ENCODE data around the gene NTRK3. TPM values are rescaled to one million over a fixed set of nuclear protein-coding genes. Genes with fewer than 3 reads are reported as not detected.

The NTRK3 gene
- total and polyA plus RNA-seq, 4 donors = 0.21 to 2.9 (median 0.32) TPM

DNA sequence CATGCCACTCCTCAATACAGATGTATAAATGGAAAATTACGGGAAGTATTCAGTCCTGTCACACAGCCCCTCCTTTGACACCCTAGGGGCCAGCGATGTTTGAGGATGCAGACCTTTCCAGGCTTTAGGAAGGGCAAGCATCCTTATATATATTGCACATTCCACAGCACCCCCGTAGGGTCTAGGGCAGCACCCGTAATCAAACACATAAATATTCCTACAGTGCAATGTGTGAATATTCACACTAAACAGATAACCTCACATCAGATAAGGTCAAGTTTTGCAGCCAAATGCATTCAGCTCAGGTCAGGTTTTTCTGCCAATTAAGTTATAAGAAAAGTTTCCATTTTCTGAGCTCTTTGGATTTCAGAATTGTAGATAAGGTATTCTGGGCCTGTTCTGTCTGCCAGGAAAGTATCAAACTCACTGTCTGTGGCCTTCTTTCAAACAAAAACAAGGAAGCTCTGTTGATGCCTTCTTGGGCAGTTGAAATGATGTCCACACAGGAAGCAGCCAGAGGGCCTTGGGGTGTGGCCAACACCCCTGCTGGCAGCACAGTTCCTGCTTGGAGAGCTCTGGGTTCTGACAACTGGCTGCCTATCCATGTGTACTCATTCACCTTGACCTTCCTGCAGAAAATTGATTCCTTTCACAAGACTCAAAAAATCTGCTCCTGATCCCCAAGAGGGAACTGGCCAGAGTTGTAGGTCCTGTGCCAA, 427.0 kb downstream of the NTRK3 start:
- WGBS = 61% methylated on average over 4 of the region's 4 CpGs
- Histone ChIP-seq H3K27ac (ENCODE audit: low read depth in 1 of 2, low read length in 2 of 2) (no peak overlapping the region), H3K4me1 (ENCODE audit: control insufficient read depth in 4 of 4, insufficient read depth in 4 of 4, low read length in 3 of 4) (no peaks in the 10 kb centered on the region), H3K36me3 (ENCODE audit: control insufficient read depth in 4 of 4, insufficient read depth in 3 of 4, low read depth in 1 of 4, low read length in 3 of 4) (no peaks in the 10 kb centered on the region), H3K4me3 (ENCODE audit: low read depth in 1 of 3, low read length in 3 of 3) (no peak overlapping the region), H3K27me3 (ENCODE audit: control insufficient read depth in 4 of 4, insufficient read depth in 4 of 4, low read length in 3 of 4) (no peaks in the 10 kb centered on the region), H3K9me3 (ENCODE audit: control insufficient read depth in 4 of 4, low read length in 3 of 4) (no peaks in the 10 kb centered on the region), H3K9ac (ENCODE audit: low read depth in 1 of 2, low read length in 2 of 2) (no peak overlapping the region)
- DNase-seq (ENCODE audit: low spot score) = no peak
- TF ChIP-seq, protein P1, sequence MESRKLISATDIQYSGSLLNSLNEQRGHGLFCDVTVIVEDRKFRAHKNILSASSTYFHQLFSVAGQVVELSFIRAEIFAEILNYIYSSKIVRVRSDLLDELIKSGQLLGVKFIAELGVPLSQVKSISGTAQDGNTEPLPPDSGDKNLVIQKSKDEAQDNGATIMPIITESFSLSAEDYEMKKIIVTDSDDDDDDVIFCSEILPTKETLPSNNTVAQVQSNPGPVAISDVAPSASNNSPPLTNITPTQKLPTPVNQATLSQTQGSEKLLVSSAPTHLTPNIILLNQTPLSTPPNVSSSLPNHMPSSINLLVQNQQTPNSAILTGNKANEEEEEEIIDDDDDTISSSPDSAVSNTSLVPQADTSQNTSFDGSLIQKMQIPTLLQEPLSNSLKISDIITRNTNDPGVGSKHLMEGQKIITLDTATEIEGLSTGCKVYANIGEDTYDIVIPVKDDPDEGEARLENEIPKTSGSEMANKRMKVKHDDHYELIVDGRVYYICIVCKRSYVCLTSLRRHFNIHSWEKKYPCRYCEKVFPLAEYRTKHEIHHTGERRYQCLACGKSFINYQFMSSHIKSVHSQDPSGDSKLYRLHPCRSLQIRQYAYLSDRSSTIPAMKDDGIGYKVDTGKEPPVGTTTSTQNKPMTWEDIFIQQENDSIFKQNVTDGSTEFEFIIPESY (IDR thresholded peaks at IDR 0.05) = no peak
- TF ChIP-seq HNF4G (IDR thresholded peaks at IDR 0.05) = no peak
- TF ChIP-seq SP1 (IDR thresholded peaks at IDR 0.05) = no peak
- TF ChIP-seq, protein P2, sequence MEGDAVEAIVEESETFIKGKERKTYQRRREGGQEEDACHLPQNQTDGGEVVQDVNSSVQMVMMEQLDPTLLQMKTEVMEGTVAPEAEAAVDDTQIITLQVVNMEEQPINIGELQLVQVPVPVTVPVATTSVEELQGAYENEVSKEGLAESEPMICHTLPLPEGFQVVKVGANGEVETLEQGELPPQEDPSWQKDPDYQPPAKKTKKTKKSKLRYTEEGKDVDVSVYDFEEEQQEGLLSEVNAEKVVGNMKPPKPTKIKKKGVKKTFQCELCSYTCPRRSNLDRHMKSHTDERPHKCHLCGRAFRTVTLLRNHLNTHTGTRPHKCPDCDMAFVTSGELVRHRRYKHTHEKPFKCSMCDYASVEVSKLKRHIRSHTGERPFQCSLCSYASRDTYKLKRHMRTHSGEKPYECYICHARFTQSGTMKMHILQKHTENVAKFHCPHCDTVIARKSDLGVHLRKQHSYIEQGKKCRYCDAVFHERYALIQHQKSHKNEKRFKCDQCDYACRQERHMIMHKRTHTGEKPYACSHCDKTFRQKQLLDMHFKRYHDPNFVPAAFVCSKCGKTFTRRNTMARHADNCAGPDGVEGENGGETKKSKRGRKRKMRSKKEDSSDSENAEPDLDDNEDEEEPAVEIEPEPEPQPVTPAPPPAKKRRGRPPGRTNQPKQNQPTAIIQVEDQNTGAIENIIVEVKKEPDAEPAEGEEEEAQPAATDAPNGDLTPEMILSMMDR (IDR thresholded peaks at IDR 0.05; ENCODE audit: low read depth, low read length, missing input control) = no peak
- TF ChIP-seq EGR1 (IDR thresholded peaks at IDR 0.05; ENCODE audit: low read depth in 2 of 2) = no peak
- TF ChIP-seq, protein P3, sequence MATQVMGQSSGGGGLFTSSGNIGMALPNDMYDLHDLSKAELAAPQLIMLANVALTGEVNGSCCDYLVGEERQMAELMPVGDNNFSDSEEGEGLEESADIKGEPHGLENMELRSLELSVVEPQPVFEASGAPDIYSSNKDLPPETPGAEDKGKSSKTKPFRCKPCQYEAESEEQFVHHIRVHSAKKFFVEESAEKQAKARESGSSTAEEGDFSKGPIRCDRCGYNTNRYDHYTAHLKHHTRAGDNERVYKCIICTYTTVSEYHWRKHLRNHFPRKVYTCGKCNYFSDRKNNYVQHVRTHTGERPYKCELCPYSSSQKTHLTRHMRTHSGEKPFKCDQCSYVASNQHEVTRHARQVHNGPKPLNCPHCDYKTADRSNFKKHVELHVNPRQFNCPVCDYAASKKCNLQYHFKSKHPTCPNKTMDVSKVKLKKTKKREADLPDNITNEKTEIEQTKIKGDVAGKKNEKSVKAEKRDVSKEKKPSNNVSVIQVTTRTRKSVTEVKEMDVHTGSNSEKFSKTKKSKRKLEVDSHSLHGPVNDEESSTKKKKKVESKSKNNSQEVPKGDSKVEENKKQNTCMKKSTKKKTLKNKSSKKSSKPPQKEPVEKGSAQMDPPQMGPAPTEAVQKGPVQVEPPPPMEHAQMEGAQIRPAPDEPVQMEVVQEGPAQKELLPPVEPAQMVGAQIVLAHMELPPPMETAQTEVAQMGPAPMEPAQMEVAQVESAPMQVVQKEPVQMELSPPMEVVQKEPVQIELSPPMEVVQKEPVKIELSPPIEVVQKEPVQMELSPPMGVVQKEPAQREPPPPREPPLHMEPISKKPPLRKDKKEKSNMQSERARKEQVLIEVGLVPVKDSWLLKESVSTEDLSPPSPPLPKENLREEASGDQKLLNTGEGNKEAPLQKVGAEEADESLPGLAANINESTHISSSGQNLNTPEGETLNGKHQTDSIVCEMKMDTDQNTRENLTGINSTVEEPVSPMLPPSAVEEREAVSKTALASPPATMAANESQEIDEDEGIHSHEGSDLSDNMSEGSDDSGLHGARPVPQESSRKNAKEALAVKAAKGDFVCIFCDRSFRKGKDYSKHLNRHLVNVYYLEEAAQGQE (IDR thresholded peaks at IDR 0.05) = no peak
- TF ChIP-seq HNF4A (conservative IDR thresholded peaks at IDR 0.05) = no peak
- TF ChIP-seq, protein P4, sequence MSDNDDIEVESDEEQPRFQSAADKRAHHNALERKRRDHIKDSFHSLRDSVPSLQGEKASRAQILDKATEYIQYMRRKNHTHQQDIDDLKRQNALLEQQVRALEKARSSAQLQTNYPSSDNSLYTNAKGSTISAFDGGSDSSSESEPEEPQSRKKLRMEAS (IDR thresholded peaks at IDR 0.05) = no peak
- no peak for TF ChIP-seq TAF1 (conservative IDR thresholded peaks at IDR 0.05)
- TF ChIP-seq RAD21 (IDR thresholded peaks at IDR 0.05) = no peak
- no peak for TF ChIP-seq RXRA (IDR thresholded peaks at IDR 0.05)
- no peak for TF ChIP-seq FOXA2 (IDR thresholded peaks at IDR 0.05)

DNA sequence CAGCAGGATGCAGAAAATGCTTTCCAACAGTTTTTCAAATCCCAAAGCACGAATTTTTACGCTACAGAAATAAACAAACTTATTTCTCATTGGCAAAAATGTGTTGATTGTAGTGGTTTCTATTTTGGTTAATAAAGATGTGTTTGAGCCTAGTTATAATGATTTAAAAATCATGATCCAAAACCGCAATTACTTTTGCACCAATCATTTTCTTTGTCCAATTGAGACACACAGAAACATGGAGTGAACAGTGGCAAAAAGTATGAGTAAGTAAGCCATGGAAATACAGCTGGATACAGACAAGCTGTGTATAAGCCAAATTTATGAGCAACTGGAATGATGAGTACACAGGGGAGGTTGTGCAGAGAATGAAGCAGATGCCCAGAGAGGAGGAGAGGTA, 427.9 kb downstream of the NTRK3 start:
- WGBS = 56% methylated on average over 3 of the region's 3 CpGs
- no peak overlapping the region for H3K9ac ChIP-seq (ENCODE audit: low read depth in 1 of 2, low read length in 2 of 2)
- H3K9me3 ChIP-seq (ENCODE audit: control insufficient read depth in 4 of 4, low read length in 3 of 4) = no peaks in the 10 kb centered on the region
- H3K27me3 ChIP-seq (ENCODE audit: control insufficient read depth in 4 of 4, insufficient read depth in 4 of 4, low read length in 3 of 4) = no peaks in the 10 kb centered on the region
- TF ChIP-seq FOXA1 (IDR thresholded peaks at IDR 0.05) = no peak
- no peak for TF ChIP-seq YY1 (IDR thresholded peaks at IDR 0.05)
- no peak for TF ChIP-seq TAF1 (conservative IDR thresholded peaks at IDR 0.05)
- TF ChIP-seq NR2F2 (IDR thresholded peaks at IDR 0.05) = no peak
- TF ChIP-seq, protein P5, sequence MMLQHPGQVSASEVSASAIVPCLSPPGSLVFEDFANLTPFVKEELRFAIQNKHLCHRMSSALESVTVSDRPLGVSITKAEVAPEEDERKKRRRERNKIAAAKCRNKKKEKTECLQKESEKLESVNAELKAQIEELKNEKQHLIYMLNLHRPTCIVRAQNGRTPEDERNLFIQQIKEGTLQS (IDR thresholded peaks at IDR 0.05) = no peak
- TF ChIP-seq, protein P3 (IDR thresholded peaks at IDR 0.05) = no peak
- TF ChIP-seq EGR1 (IDR thresholded peaks at IDR 0.05; ENCODE audit: low read depth in 2 of 2) = no peak
- no peak for TF ChIP-seq FOXA2 (IDR thresholded peaks at IDR 0.05)
- TF ChIP-seq HNF4A (conservative IDR thresholded peaks at IDR 0.05) = no peak
- H3K4me1 ChIP-seq (ENCODE audit: control insufficient read depth in 4 of 4, insufficient read depth in 4 of 4, low read length in 3 of 4) = no peaks in the 10 kb centered on the region
- H3K4me3 ChIP-seq (ENCODE audit: low read depth in 1 of 3, low read length in 3 of 3) = no peak overlapping the region
- DNase-seq (ENCODE audit: low spot score) = no peak
- no peaks in the 10 kb centered on the region for H3K36me3 ChIP-seq (ENCODE audit: control insufficient read depth in 4 of 4, insufficient read depth in 3 of 4, low read depth in 1 of 4, low read length in 3 of 4)
- no peak overlapping the region for H3K27ac ChIP-seq (ENCODE audit: low read depth in 1 of 2, low read length in 2 of 2)
